Endothelial cell of umbilical vein (primary cell): ENCODE data around the gene NT5C. TPM values are rescaled to one million over a fixed set of nuclear protein-coding genes. Genes with fewer than 3 reads are reported as not detected.

ENCODE experiments used
- BruUV-seq: library from RNA; stranded (reverse); fragments of 400-500 nt; replicated peaks from 2 replicates; lab custom pipeline; 2021; lab: Mats Ljungman, UMichigan
- CTCF ChIA-PET: fragments of 300-600, 350-600 bp; sonication (Branson Sonifier 250); formaldehyde crosslinking; loops from one replicate; lab custom pipeline; 2021; ENCODE audit warnings: antibody characterized with exemption, inconsistent platforms; lab: Charles Lee
- POLR2A ChIA-PET: fragments of 300-600, 350-600 bp; sonication (Branson Sonifier 250); formaldehyde crosslinking; loops from one replicate; lab custom pipeline; 2021; ENCODE audit warnings: antibody characterized with exemption, inconsistent platforms; lab: Charles Lee
- DNase-seq: peaks from one replicate; pipeline ENCODE4 v3.0.0-alpha.2; 2011; ENCODE audit warnings: low read depth, low spot score
- FAIRE-seq: peaks from 2 replicates; lab custom pipeline; 2011; peaks lifted over from hg19 to GRCh38; lab: Jason Lieb, UNC
- H2AFZ ChIP-seq: 2 replicates; pipeline ENCODE4 v1.6.0; 2012; ENCODE audit warnings: low read depth, low read length, control low read depth, inconsistent platforms
- H3K27ac ChIP-seq: 2 replicates; pipeline ENCODE4 v1.5.1; 2011; ENCODE audit warnings: low read depth, mild to moderate bottlenecking, control low read depth, low read length, moderate library complexity; ENCODE audit not compliant: insufficient read depth
- H3K27me3 ChIP-seq, 2 experiments: 2 replicates each; pipeline versions ENCODE4 v1.6.0 to v1.6.1; 2011; ENCODE audit warnings: low read length in 2 of 2, mixed read lengths in 1 of 2; ENCODE audit not compliant: control insufficient read depth in 2 of 2, insufficient read depth in 2 of 2
- H3K36me3 ChIP-seq, 2 experiments: 2 replicates in 1 of 2; 3 replicates in 1 of 2; pipeline ENCODE4 v1.5.1; 2011; ENCODE audit warnings: low read length in 2 of 2, mild to moderate bottlenecking in 1 of 2, moderate library complexity in 1 of 2; ENCODE audit not compliant: control insufficient read depth in 2 of 2, insufficient read depth in 2 of 2; ENCODE audit errors: extremely low read depth in 1 of 2
- H3K4me1 ChIP-seq: 3 replicates; pipeline ENCODE4 v1.5.1; 2011; ENCODE audit warnings: mild to moderate bottlenecking, low read length; ENCODE audit not compliant: control insufficient read depth, insufficient read depth; ENCODE audit errors: extremely low read depth
- H3K4me2 ChIP-seq: 2 replicates; pipeline ENCODE4 v1.6.1; 2011; ENCODE audit warnings: low read length, control low read depth, mixed read lengths; ENCODE audit not compliant: insufficient read depth
- H3K4me3 ChIP-seq, 3 experiments: fragments of 200-600 bp in 1 of 3; sonication (generic), shearing (Covaris generic) in 1 of 3; replicated peaks in 1 of 3; 2 replicates each; pipeline ENCODE4 v1.5.1; 2011 to 2016; ENCODE audit warnings: control low read depth in 3 of 3, low read length in 3 of 3, mild to moderate bottlenecking in 2 of 3, inconsistent platforms in 1 of 3, low read depth in 1 of 3, moderate library complexity in 1 of 3; ENCODE audit not compliant: insufficient read depth in 1 of 3
- H3K79me2 ChIP-seq: 2 replicates; pipeline ENCODE4 v1.6.0; 2012; ENCODE audit warnings: low read length, inconsistent platforms; ENCODE audit not compliant: control insufficient read depth, insufficient read depth
- H3K9ac ChIP-seq: replicated peaks from 2 replicates; pipeline ENCODE3; 2011; ENCODE audit warnings: low read length, control low read depth; ENCODE audit not compliant: insufficient read depth; ENCODE audit errors: extremely low read depth
- H3K9me1 ChIP-seq: replicated peaks from 3 replicates; pipeline ENCODE4 v1.6.0; 2011; ENCODE audit warnings: mild to moderate bottlenecking, low read length; ENCODE audit not compliant: control insufficient read depth, insufficient read depth; ENCODE audit errors: extremely low read depth
- H3K9me3 ChIP-seq: replicated peaks from 2 replicates; pipeline ENCODE4 v1.5.1; 2012; ENCODE audit warnings: low read length, inconsistent platforms; ENCODE audit not compliant: control insufficient read depth, insufficient read depth
- H4K20me1 ChIP-seq: replicated peaks from 2 replicates; pipeline ENCODE3; 2011; ENCODE audit warnings: mild to moderate bottlenecking, low read length; ENCODE audit not compliant: control insufficient read depth, insufficient read depth; ENCODE audit errors: extremely low read depth
- EZH2 ChIP-seq: IDR thresholded peaks from 2 replicates; pipeline ENCODE4 v1.6.1; 2012; ENCODE audit warnings: borderline replicate concordance, low read depth, mild to moderate bottlenecking, moderate library complexity, low read length, inconsistent platforms; ENCODE audit not compliant: severe bottlenecking
- FOS ChIP-seq: IDR thresholded peaks from 2 replicates; pipeline ENCODE4 v1.6.1; 2011; ENCODE audit warnings: mild to moderate bottlenecking, low read length, moderate library complexity, borderline replicate concordance; ENCODE audit not compliant: insufficient read depth
- POLR2A ChIP-seq: IDR thresholded peaks from 2 replicates; pipeline ENCODE4 v1.6.1; 2012; ENCODE audit warnings: low read depth, mild to moderate bottlenecking, control low read depth, low read length
- POLR2AphosphoS5 ChIP-seq: IDR thresholded peaks from 2 replicates; pipeline ENCODE4 v1.6.1; 2012; ENCODE audit warnings: low read depth, mild to moderate bottlenecking, control low read depth, low read length, moderate library complexity; ENCODE audit not compliant: insufficient read depth
- dilution Hi-C: fragments of 300-500 bp; cut with MboI; formaldehyde crosslinking; loops from one replicate; pipeline ENCODE4 v1.15.0; 2019; ENCODE audit warnings: low sequenced_read_pairs; ENCODE audit not compliant: extremely low pct_ligation_motif_present
- intact Hi-C: fragments of 100-400 bp; cut with micrococcal nuclease; formaldehyde crosslinking; loops from one replicate; pipeline ENCODE4 v1.10.0; 2022
- polyA plus RNA-seq, 4 experiments: library from polyadenylated mRNA; depleted of rRNA in 3 of 4; stranded (reverse) in 3 of 4; unstranded in 1 of 4; fragments of >200 nt; gene quantifications; 2 replicates each; pipeline versions ENCODE4 v1.2.1 to v1.2.3, GENCODE V29; 2011 to 2012; ENCODE audit warnings: missing spikeins in 1 of 4
- total RNA-seq: library from RNA; stranded (reverse); gene quantifications from 2 replicates; pipeline ENCODE4 v1.2.3, GENCODE V29; 2021
- TF ChIP-seq, protein P1 (sequence below), 2 donors: IDR thresholded peaks; 1 replicate in 1 of 2; 2 replicates in 1 of 2; pipeline ENCODE4 v1.5.1; 2011; ENCODE audit warnings: low read length in 2 of 2, mild to moderate bottlenecking in 2 of 2, moderate library complexity in 2 of 2, control low read depth in 1 of 2, inconsistent platforms in 1 of 2, low read depth in 1 of 2; ENCODE audit not compliant: insufficient read depth in 1 of 2; ENCODE audit errors: extremely low read depth in 1 of 2
- TF ChIP-seq, protein P2 (sequence below): IDR thresholded peaks from 2 replicates; pipeline ENCODE4 v1.6.1; 2011; ENCODE audit not compliant: insufficient read depth, insufficient read length

The NT5C gene
- total and polyA plus RNA-seq, 2 donors (not counting 3 experiments of a cell fraction or from before 2014, with no cell fraction given), result 29.1 to 39.2 TPM

DNA sequence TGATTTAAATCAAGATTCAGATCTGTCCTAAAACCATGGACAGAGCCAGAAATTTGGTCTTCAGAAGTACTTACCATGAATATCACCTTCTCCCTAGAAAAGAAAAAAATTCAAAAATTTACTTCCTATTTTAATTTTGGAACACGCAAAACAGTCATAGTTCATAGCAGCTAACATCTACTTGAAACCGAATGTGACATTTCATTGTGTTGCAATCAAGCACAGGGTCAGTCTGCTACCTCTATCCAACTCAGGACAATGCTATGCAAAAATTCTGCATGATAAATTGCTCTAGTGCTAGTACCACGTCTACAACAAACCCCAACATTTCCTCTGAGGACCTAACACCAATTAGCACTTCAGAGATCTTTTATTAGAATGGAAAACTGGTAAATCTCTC, 15.1 kb upstream of the NT5C start:
- Histone ChIP-seq H3K4me1 (no peaks in the 10 kb centered on the region), H3K9me3 (no peaks in the 10 kb centered on the region), H3K9ac (no peak overlapping the region), H3K9me1 (no peaks in the 10 kb centered on the region), H3K27ac (no peak overlapping the region), H3K36me3 (peaks cover 26 to 42% of the 10 kb centered on the region in 2 experiments), H2AFZ (no peak overlapping the region), H3K4me3 (no peak overlapping the region), H3K79me2 (peaks cover 75% of the 10 kb centered on the region), H4K20me1 (no peaks in the 10 kb centered on the region), H3K27me3 (no peaks in the 10 kb centered on the region), H3K4me2 (no peak overlapping the region)
- FAIRE-seq, result no peak
- BruUV-seq, result no TSS peak
- POLR2A ChIA-PET, result no interaction called here
- CTCF ChIA-PET, result interaction anchor here (1.2 to 1.8 kb wide), 3 partner anchors 11 to 24 kb away, joined by 3 to 12 read pairs (median 3); partner anchors contain the start of gene NT5C
- intact Hi-C loops (no loop called here), dilution Hi-C loops (no loop called here)
- TF ChIP-seq, protein P1, sequence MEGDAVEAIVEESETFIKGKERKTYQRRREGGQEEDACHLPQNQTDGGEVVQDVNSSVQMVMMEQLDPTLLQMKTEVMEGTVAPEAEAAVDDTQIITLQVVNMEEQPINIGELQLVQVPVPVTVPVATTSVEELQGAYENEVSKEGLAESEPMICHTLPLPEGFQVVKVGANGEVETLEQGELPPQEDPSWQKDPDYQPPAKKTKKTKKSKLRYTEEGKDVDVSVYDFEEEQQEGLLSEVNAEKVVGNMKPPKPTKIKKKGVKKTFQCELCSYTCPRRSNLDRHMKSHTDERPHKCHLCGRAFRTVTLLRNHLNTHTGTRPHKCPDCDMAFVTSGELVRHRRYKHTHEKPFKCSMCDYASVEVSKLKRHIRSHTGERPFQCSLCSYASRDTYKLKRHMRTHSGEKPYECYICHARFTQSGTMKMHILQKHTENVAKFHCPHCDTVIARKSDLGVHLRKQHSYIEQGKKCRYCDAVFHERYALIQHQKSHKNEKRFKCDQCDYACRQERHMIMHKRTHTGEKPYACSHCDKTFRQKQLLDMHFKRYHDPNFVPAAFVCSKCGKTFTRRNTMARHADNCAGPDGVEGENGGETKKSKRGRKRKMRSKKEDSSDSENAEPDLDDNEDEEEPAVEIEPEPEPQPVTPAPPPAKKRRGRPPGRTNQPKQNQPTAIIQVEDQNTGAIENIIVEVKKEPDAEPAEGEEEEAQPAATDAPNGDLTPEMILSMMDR (IDR thresholded peaks at IDR 0.05; ENCODE audit: extremely low read depth in 1 of 2, insufficient read depth in 1 of 2, low read depth in 1 of 2, low read length in 2 of 2), result no peak
- TF ChIP-seq FOS (no peak), EZH2 (no peak), POLR2AphosphoS5 (no peak), POLR2A (no peak)
- TF ChIP-seq, protein P2, sequence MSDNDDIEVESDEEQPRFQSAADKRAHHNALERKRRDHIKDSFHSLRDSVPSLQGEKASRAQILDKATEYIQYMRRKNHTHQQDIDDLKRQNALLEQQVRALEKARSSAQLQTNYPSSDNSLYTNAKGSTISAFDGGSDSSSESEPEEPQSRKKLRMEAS, result no peak
- DNase-seq, result no peak
